GM11168 (cell line): Measurements from ENCODE around the gene TRAFD1.

Experiments used
- in situ Hi-C: fragments of 300-500 bp; cut with MboI; formaldehyde crosslinking; loops from one replicate; pipeline ENCODE4 v1.12.0; 2022; ENCODE audit warnings: low sequenced_read_pairs; ENCODE audit not compliant: unreplicated experiment

The TRAFD1 gene

GRCh38 chr12:112112409-112113133 lies 12.8 kb upstream of the TRAFD1 start:
- in situ Hi-C loops: no loop called here

- in situ Hi-C loops: no loop called here
These were observed 9.9 kb upstream of the TRAFD1 start for GRCh38 chr12:112115259-112116045.

- in situ Hi-C loops: no loop called here
These were observed 8.9 kb upstream of the TRAFD1 start for GRCh38 chr12:112116232-112117060.

GRCh38 chr12:112117685-112118084 lies 7.7 kb upstream of the TRAFD1 start:
- in situ Hi-C loops: no loop called here

- in situ Hi-C loops: no loop called here
These were observed 3.4 kb upstream of the TRAFD1 start for GRCh38 chr12:112121780-112122565.

GRCh38 chr12:112122823-112123690 lies 2.3 kb upstream of the TRAFD1 start:
- in situ Hi-C loops: no loop called here

- in situ Hi-C loops: no loop called here
These were observed 476 bp upstream of the TRAFD1 start for GRCh38 chr12:112124918-112125249.

GRCh38 chr12:112126000-112126438 lies 659 bp downstream of the TRAFD1 start:
- in situ Hi-C loops: no loop called here

- in situ Hi-C loops: no loop called here
These were observed 1.6 kb downstream of the TRAFD1 start for GRCh38 chr12:112126911-112127310.

GRCh38 chr12:112130441-112130998 lies 5.2 kb downstream of the TRAFD1 start:
- in situ Hi-C loops: no loop called here

- in situ Hi-C loops: no loop called here
These were observed 6.3 kb downstream of the TRAFD1 start for GRCh38 chr12:112131686-112132085.

GRCh38 chr12:112133418-112133817 lies 8.1 kb downstream of the TRAFD1 start:
- in situ Hi-C loops: no loop called here

GRCh38 chr12:112134731-112135130 lies 9.4 kb downstream of the TRAFD1 start:
- in situ Hi-C loops: no loop called here

GRCh38 chr12:112140728-112141127 lies 15.4 kb downstream of the TRAFD1 start:
- in situ Hi-C loops: no loop called here

- in situ Hi-C loops: no loop called here
These were observed 20.8 kb downstream of the TRAFD1 start for GRCh38 chr12:112146123-112146522.

- in situ Hi-C loops: no loop called here
These were observed 22.7 kb downstream of the TRAFD1 start for GRCh38 chr12:112148031-112148513.

- in situ Hi-C loops: no loop called here
These were observed 24.2 kb downstream of the TRAFD1 start for GRCh38 chr12:112149596-112149995.

- in situ Hi-C loops: no loop called here
These were observed 26.6 kb downstream of the TRAFD1 start for GRCh38 chr12:112151766-112152541.
